ENCODE measurements around the gene FLVCR2.
A peak's percentile ranks its signal among the peaks of the same experiment; 100 is the strongest.
"Not testable (repeated sequence)": the region's sequence is repeated elsewhere in the genome, so short reads cannot be mapped to it uniquely, and the experiment has no call there.

The FLVCR2 gene

DNA sequence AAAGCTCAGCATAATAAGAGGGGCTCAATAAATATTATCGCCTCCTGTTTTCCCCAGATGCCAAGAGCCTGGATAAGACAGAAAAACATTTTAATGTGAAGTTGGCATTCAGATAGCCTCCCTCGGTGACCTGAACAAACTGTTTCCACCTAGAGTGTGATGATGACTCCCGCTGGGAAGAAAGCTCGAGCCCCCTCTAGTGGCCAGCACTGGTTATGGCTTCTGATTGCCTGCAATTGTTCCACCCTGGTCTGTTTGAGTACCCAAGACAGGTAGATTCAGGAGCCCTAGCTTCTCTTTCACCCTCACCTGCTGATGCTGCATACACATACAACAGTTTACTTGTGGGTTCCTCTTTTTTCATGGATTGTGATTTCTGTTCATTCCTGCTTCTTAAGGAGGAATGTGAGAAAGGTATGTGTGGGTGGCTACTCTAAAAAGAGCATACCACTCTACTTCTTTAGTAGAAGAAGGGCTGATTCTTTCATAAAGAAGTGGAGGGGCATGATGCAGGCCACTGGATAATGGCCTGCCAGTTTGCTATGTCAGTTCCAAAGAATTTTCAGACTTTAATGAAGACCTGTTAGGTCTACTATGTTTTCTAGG lies 75.8 kb downstream of the FLVCR2 start:
- Histone ChIP-seq H3K27ac (no peak overlapping the region), H3K4me3 (no peak overlapping the region)

- no peak overlapping the region for H3K27ac ChIP-seq
- H3K4me3 ChIP-seq = no peak overlapping the region
Measured at GRCh38 chr14:75655235-75655634, 76.8 kb downstream of the FLVCR2 start.

DNA sequence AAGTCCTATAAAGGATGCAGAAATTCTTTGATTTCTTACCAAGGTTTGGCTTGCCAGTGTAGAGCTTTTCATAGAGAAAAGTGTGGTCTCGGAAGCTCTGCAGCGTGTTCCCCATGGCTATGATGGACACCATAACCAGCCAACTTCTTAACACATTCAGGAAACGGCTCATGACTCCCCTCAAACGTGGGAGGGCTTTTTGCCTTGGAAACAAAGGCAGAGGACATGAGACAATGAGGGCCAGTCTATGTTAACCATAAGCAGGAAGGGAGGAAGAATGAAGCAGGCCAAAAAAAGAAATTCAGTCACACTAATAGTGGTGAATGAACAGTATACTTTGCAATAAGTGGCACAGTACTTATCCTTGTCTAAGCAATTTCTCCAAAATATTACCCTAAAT lies 78.9 kb downstream of the FLVCR2 start:
- H3K4me3 ChIP-seq = no peak overlapping the region
- H3K27ac ChIP-seq = no peak overlapping the region

DNA sequence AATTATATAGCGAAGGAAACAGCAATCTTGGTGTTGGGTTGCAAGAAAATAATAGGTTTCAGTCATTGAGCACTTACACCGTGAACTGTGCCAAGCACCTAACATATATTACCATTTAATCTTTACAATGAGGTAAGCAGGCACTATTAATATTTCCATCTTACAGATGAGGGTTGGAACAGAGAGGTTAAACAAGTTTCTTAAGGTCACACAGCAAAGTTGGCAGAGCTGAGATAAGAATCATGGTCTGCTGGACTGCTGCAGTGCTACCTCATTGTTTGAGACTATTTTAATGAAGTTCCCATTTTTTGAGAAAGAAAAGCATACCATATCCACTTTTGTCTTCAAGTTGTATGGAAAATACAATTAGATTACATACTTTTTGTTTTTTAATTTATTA lies 80.5 kb downstream of the FLVCR2 start:
- no peak overlapping the region for H3K27ac ChIP-seq

GRCh38 chr14:75660238-75660629 lies 81.8 kb downstream of the FLVCR2 start:
- peak overlapping the region in 17 of 21 experiments; percentile 2 to 93 (median 83) for H3K27ac ChIP-seq
- peak overlapping the region; percentile 63 to 98 (median 79) for H3K4me3 ChIP-seq

More for the DNA sequence above, 80.5 kb downstream of the FLVCR2 start:
- H3K4me3 ChIP-seq = no peak overlapping the region

GRCh38 chr14:75660630-75661498 lies 82.4 kb downstream of the FLVCR2 start, which contains the start of the genes ERG28 and TTLL5:
ERG28 (minus strand) TSS chr14:75660876; CDS start chr14:75657502, 3,374 bp downstream.
TTLL5 (plus strand) TSS chr14:75661246; CDS start chr14:75663150, 1,904 bp downstream.
- peak within 1 kb of the TSS in 20 of 21 experiments; percentile 43 to 93 (median 84) for H3K27ac ChIP-seq
- peak within 1 kb of the TSS; percentile 63 to 98 (median 79) for H3K4me3 ChIP-seq

- Histone ChIP-seq H3K4me3 (peak overlapping the region; percentile 63 to 98 (median 79)), H3K27ac (peak overlapping the region in 20 of 21 experiments; percentile 43 to 93 (median 84))
Measured at GRCh38 chr14:75661499-75661814, 83.0 kb downstream of the FLVCR2 start.

GRCh38 chr14:75662966-75663365 lies 84.5 kb downstream of the FLVCR2 start:
- H3K27ac ChIP-seq = no peak overlapping the region
- H3K4me3 ChIP-seq = no peak overlapping the region

DNA sequence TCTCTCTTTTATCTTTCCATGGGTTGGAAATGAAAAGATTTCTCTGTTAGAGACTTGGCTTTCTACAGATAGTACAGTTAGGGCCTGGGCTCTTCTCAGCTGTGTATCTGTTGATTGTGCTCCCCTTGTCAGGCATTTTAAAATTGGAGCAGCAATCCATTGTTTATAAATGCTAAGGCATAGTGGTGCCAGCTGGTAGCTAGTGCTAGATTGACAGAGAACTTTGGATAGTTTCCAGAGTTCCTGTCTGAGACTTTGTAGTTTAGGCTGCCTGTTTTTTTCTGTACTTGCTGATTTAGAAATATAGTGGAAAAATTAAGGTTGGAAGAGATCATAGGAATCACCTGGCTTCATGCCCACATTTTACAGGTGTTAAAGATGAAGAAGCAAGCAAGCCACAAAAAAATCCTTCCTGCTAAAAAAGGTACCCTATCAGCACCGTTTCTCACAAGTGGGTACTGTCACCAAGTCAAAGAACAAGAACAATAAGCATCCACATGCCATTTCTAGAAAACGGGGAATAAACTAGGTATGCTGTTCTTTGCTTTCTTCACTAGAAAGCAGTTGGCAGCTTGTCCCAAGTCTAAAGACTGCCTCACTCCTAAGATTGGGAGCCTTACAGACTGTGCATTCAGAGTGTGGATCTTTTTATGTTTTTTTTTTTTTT lies 88.8 kb downstream of the FLVCR2 start:
- H3K27ac ChIP-seq = no peak overlapping the region

DNA sequence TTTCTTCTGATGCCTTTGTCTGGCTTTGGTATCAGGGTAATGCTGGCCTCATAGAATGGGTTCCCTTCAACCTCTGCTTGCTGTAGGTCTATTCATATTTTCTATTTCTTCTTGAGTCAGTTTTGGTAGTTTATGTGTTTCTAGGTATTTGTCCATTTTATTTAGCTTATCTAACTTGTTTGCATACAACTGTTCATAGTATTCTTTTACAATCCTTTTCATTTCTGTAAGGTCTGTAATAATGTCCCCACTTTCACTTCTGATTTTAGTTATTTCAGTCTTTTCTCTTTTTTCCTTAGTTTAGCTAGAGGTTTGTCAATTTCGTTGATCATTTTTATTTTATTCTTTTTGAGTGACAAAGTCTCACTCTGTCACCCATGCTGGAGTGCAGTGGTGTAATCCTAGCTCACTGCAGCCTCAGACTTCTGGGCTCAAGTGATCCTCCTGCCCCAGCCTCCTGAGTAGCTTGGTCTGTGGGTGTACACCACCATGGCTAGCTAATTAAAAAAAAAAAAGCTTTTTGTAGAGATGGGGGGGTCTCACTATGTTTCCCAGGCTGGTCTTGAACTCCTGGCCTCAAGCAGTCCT lies 94.3 kb downstream of the FLVCR2 start:
- no peak overlapping the region for H3K4me3 ChIP-seq
- no peak overlapping the region for H3K27ac ChIP-seq

More for the DNA sequence above, 88.8 kb downstream of the FLVCR2 start:
- H3K4me3 ChIP-seq = no peak overlapping the region

DNA sequence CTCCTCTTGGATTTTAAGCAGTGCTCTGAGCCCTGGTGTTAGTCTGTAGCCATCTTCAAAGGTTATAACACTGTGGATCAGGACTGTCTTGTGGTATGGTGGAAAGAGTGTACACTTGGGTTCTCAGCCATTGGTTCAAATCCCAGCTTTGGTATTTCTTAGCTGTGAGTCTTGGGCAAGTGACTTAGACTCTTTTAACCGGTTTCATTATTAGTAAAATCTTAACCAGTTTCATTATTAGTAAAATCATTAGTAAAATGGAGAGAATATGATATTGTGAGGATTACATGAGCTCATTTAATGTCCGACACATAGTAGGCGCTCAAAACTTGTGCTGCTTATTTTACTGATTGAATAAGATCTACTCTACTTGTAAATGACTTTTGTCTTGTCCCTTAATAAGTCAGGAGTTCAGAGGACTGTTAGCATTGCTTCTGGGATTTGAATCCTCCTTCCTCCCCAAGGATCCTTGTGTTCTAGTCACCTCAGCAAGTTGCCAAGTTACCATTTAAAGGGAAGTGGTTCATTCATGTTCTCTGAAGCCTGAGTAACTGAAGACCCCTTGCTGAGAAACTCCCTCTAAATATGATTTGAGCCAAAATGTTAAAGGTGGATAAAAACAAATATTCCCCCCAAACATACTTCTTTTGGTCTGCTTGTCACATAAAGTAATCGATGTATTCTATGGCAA lies 95.1 kb downstream of the FLVCR2 start:
- Histone ChIP-seq H3K4me3 (no peak overlapping the region), H3K27ac (no peak overlapping the region)

GRCh38 chr14:75675265-75675960 lies 97.0 kb downstream of the FLVCR2 start:
- Histone ChIP-seq H3K27ac (no peak overlapping the region), H3K4me3 (no peak overlapping the region)

- Histone ChIP-seq H3K27ac (no peak overlapping the region), H3K4me3 (no peak overlapping the region)
Measured at GRCh38 chr14:75685910-75686309, 107.5 kb downstream of the FLVCR2 start.

DNA sequence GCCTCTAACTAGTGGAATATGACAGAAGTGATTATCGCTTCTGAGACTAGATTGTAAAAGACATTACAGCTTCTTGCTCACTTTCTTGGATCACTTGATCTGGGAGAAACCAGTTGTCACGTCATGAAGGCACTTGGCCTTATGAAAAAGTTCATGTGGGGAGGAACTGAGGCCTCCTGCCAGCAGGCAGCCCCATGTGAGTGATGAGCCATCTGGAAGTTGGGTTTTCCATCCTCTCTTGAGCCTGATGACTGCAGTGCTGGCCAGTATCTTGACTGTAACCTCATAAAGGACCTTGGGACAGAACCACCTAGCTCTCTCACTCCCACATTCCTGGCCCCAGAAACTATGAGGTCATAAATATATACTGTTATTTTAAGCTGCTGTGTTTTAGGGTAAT lies 110.6 kb downstream of the FLVCR2 start:
- Histone ChIP-seq H3K27ac (no peak overlapping the region), H3K4me3 (no peak overlapping the region)

DNA sequence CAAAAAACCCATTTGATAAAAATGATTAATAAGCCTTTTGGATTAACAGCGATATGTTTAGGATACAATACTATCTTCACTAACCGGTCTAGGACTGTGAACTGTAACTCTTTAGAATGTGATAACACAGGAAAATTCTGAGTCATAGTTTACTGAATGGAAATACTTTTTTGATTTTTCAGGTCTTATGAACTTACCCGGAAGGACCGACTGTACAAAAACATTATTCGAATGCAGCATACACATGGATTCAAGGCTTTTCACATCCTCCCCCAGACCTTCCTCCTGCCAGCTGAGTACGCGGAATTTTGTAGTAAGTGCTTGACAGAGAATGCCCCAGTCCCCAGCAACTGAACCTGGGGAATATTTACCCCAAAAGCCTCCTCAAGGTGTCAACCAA lies 111.6 kb downstream of the FLVCR2 start:
- Histone ChIP-seq H3K27ac (no peak overlapping the region), H3K4me3 (no peak overlapping the region)

DNA sequence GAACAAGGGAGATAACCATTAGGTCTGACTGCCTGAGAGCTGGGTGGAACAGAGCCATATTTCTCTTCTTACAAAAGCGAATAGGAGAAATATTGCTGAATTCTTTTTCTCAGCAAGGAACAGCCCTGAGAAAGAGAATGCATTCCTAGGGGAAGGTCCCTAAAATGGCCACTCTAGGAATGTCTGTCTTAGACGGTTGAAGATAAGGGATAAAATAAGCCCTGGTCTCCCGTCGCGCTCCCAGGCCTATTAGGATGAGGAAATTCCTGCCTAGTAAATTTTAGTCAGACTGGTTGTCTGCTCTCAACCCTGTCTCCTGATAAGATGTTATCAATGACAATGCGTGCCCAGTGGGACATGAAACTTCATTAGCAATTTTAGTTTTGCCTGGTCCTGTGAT lies 116.6 kb downstream of the FLVCR2 start:
- H3K4me3 ChIP-seq, H3K27ac ChIP-seq: not testable (repeated sequence)

DNA sequence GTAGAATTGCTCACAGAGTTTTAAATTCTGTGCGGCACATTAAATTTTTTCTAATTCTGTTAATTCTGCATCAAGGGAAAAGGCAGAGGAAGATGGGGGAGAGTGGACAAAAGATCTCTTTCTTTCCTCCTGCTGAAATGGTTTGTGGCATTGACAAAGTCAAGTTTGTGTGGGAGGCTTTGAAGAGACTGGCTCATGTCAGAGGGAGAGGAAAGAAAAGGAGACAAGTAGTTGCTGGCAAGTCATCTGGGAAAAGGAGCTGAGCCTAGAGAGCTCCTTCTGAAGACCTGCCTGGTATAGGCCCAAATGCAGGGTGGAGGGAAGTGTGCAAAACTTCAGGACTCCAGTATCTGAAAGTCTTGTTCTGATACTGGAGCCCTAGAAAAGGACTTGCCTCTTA lies 119.0 kb downstream of the FLVCR2 start:
- Histone ChIP-seq H3K27ac (no peak overlapping the region), H3K4me3 (no peak overlapping the region)

All from skin epidermis (tissue), 12 donors.